GM12878 (cell line): Measurements from ENCODE around the gene GAR1. TPM values are rescaled to one million over a fixed set of nuclear protein-coding genes. Genes with fewer than 3 reads are reported as not detected.

ENCODE experiments used
- CEBPB ChIP-seq, 2 experiments: fragments of 150-350 bp in 1 of 2; IDR thresholded peaks; 2 replicates each; pipeline ENCODE4 v1.6.1; 2012 to 2014; ENCODE audit warnings: low read depth in 2 of 2, low read length in 2 of 2, borderline replicate concordance in 1 of 2, inconsistent platforms in 1 of 2
- E2F8 ChIP-seq: fragments of 450-650 bp; IDR thresholded peaks from 2 replicates; pipeline ENCODE4 v1.6.1; 2018; ENCODE audit warnings: mild to moderate bottlenecking, low read depth, moderate library complexity; ENCODE audit not compliant: partially characterized antibody
- FOXK2 ChIP-seq: fragments of 450-650 bp; IDR thresholded peaks from 2 replicates; pipeline ENCODE4 v1.6.1; 2017; ENCODE audit warnings: mild to moderate bottlenecking, moderate library complexity
- HCFC1 ChIP-seq: fragments of 150-350 bp; IDR thresholded peaks from 2 replicates; pipeline ENCODE4 v1.6.1; 2014; ENCODE audit warnings: low read length
- MLLT1 ChIP-seq: fragments of 450-650 bp; IDR thresholded peaks from 2 replicates; pipeline ENCODE4 v1.6.1; 2016; ENCODE audit warnings: mild to moderate bottlenecking
- MXI1 ChIP-seq: fragments of 150-350 bp; IDR thresholded peaks from 2 replicates; pipeline ENCODE4 v1.6.1; 2011; ENCODE audit warnings: low read depth, mild to moderate bottlenecking, inconsistent platforms, low read length, improper control_type of control experiment
- MYC ChIP-seq: IDR thresholded peaks from 2 replicates; pipeline ENCODE4 v1.6.1; 2011; ENCODE audit warnings: mild to moderate bottlenecking, low read length, moderate library complexity, inconsistent platforms; ENCODE audit not compliant: insufficient read depth, insufficient replicate concordance, insufficient read length, severe bottlenecking
- NFYB ChIP-seq: IDR thresholded peaks from 2 replicates; pipeline ENCODE4 v1.6.1; 2011; ENCODE audit warnings: low read depth, mild to moderate bottlenecking, low read length, improper control_type of control experiment, moderate library complexity; ENCODE audit not compliant: insufficient read depth
- SP1 ChIP-seq: IDR thresholded peaks from one replicate; pipeline ENCODE4 v1.6.1; 2011; ENCODE audit warnings: low read depth, low read length
- STAT1 ChIP-seq: fragments of 450-650 bp; conservative IDR thresholded peaks from 2 replicates; pipeline ENCODE4 v1.6.1; 2014; ENCODE audit warnings: antibody characterized with exemption, mild to moderate bottlenecking
- STAT3 ChIP-seq: IDR thresholded peaks from 2 replicates; pipeline ENCODE4 v1.6.1; 2011; ENCODE audit warnings: low read depth, low read length, improper control_type of control experiment
- TARDBP ChIP-seq: IDR thresholded peaks from 2 replicates; pipeline ENCODE4 v1.6.1; 2016; ENCODE audit warnings: borderline replicate concordance
- polyA plus RNA-seq, 11 experiments: library from polyadenylated mRNA; depleted of rRNA in 4 of 11; unstranded in 6 of 11; stranded (reverse) in 5 of 11; fragments of >200 nt; fragmentation: Nextera tagmentation in 4 of 11; fragmentation: Illumina TruSeq in 1 of 11; extraction: Ambion mirVana in 4 of 11; extraction: Trizol in 1 of 11; gene quantifications; 1 replicate in 1 of 11; 2 replicates in 10 of 11; pipeline versions ENCODE4 v1.2.1 to v1.2.3, GENCODE V29; 2011 to 2016; ENCODE audit warnings: inconsistent platforms in 2 of 11, missing spikeins in 2 of 11, low read depth in 1 of 11
- total RNA-seq, 4 experiments: library from RNA; depleted of rRNA in 3 of 4; stranded (reverse); fragments of >200 nt in 3 of 4; fragmentation: Illumina TruSeq in 1 of 4; extraction: Trizol in 1 of 4; gene quantifications; 2 replicates each; pipeline versions ENCODE4 v1.2.1 to v1.2.3, GENCODE V29; 2013 to 2021
- TF ChIP-seq, protein P1 (sequence below): IDR thresholded peaks from 2 replicates; pipeline ENCODE4 v1.6.1; 2012; ENCODE audit warnings: improper control_type of control experiment, low read depth, low read length; ENCODE audit not compliant: insufficient replicate concordance
- TF ChIP-seq, protein P2 (sequence below): fragments of 450-650 bp; IDR thresholded peaks from 2 replicates; pipeline ENCODE4 v1.6.1; 2017; ENCODE audit warnings: mild to moderate bottlenecking, moderate library complexity

The GAR1 gene
- total and polyA plus RNA-seq, 10 of the 15 experiments (the other 5 are each of a cell fraction or from before 2014, with no cell fraction given): 11.7 to 76.3 (median 29.8) TPM

DNA sequence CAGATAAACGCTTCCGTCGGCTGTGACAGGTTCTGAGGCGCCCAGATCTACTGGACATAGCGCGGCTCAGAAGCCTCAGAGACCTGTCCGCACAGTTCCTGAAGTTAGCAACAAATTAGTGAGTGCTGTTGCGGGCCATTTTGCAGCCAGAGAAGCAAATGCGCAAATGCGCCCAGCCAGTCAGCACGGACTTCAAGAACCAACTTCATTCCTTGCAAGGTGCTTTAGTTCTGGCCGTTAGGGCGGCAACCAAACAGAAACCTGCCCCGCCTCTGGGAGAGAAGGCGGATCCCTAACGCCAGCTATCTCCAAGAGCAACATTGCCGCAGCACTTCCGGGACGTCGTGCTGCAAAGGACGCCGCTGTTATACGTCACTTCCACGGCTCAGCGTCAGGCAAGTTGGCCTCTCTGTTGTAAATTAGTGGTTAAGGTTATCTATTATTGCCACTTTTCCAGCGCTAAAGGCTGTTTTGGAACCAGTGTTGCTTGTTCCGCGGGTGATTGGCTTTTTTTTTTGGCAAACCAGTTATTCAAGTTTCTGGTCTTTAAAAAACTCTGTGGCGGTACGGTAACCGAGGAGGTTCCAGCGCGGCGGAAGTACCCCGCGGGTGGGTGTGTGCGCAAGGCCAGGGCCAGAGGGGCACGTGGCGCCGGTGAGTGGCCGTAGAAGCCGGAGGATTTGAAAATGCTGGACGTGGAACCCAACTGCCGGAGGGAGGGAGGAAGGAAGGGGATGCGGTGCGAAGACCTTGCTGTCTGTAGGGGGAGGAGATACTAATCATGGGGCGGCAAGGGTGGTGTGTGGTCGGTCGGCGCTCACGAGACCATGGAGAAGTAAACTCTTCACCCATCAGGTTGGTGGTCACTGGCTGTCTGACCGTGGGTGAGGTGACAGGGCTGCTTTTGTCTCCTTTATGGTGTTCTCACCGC lies at the start of gene GAR1 (continued):
- TF ChIP-seq TARDBP (peak; percentile 62; the same call in 1 of the 2 replicates), STAT3 (0 out of 2 replicates have a peak, but pooled peaks have one; percentile 9), STAT1 (no peak), SP1 (no peak), MYC (peak; percentile 93), FOXK2 (peak; percentile 66; the same call in 1 of the 2 replicates), NFYB (no peak), MLLT1 (peak; percentile 42; the same call in 1 of the 2 replicates), CEBPB (IDR thresholded peaks at IDR 0.05; ENCODE audit: borderline replicate concordance in 1 of 2, low read depth in 2 of 2, low read length in 2 of 2) (no peak), HCFC1 (peak; percentile 65), MXI1 (peak; percentile 99), E2F8 (peak; percentile 89)
- TF ChIP-seq, protein P1, sequence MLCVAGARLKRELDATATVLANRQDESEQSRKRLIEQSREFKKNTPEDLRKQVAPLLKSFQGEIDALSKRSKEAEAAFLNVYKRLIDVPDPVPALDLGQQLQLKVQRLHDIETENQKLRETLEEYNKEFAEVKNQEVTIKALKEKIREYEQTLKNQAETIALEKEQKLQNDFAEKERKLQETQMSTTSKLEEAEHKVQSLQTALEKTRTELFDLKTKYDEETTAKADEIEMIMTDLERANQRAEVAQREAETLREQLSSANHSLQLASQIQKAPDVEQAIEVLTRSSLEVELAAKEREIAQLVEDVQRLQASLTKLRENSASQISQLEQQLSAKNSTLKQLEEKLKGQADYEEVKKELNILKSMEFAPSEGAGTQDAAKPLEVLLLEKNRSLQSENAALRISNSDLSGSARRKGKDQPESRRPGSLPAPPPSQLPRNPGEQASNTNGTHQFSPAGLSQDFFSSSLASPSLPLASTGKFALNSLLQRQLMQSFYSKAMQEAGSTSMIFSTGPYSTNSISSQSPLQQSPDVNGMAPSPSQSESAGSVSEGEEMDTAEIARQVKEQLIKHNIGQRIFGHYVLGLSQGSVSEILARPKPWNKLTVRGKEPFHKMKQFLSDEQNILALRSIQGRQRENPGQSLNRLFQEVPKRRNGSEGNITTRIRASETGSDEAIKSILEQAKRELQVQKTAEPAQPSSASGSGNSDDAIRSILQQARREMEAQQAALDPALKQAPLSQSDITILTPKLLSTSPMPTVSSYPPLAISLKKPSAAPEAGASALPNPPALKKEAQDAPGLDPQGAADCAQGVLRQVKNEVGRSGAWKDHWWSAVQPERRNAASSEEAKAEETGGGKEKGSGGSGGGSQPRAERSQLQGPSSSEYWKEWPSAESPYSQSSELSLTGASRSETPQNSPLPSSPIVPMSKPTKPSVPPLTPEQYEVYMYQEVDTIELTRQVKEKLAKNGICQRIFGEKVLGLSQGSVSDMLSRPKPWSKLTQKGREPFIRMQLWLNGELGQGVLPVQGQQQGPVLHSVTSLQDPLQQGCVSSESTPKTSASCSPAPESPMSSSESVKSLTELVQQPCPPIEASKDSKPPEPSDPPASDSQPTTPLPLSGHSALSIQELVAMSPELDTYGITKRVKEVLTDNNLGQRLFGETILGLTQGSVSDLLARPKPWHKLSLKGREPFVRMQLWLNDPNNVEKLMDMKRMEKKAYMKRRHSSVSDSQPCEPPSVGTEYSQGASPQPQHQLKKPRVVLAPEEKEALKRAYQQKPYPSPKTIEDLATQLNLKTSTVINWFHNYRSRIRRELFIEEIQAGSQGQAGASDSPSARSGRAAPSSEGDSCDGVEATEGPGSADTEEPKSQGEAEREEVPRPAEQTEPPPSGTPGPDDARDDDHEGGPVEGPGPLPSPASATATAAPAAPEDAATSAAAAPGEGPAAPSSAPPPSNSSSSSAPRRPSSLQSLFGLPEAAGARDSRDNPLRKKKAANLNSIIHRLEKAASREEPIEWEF: no peak
- TF ChIP-seq, protein P2, sequence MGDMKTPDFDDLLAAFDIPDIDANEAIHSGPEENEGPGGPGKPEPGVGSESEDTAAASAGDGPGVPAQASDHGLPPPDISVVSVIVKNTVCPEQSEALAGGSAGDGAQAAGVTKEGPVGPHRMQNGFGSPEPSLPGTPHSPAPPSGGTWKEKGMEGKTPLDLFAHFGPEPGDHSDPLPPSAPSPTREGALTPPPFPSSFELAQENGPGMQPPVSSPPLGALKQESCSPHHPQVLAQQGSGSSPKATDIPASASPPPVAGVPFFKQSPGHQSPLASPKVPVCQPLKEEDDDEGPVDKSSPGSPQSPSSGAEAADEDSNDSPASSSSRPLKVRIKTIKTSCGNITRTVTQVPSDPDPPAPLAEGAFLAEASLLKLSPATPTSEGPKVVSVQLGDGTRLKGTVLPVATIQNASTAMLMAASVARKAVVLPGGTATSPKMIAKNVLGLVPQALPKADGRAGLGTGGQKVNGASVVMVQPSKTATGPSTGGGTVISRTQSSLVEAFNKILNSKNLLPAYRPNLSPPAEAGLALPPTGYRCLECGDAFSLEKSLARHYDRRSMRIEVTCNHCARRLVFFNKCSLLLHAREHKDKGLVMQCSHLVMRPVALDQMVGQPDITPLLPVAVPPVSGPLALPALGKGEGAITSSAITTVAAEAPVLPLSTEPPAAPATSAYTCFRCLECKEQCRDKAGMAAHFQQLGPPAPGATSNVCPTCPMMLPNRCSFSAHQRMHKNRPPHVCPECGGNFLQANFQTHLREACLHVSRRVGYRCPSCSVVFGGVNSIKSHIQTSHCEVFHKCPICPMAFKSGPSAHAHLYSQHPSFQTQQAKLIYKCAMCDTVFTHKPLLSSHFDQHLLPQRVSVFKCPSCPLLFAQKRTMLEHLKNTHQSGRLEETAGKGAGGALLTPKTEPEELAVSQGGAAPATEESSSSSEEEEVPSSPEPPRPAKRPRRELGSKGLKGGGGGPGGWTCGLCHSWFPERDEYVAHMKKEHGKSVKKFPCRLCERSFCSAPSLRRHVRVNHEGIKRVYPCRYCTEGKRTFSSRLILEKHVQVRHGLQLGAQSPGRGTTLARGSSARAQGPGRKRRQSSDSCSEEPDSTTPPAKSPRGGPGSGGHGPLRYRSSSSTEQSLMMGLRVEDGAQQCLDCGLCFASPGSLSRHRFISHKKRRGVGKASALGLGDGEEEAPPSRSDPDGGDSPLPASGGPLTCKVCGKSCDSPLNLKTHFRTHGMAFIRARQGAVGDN: peak; percentile 26; the same call in 1 of the 2 replicates
